Type B pancreatic cell (in vitro differentiated cells): ENCODE data around the gene ITM2A. TPM values are rescaled to one million over a fixed set of nuclear protein-coding genes. Genes with fewer than 3 reads are reported as not detected.
A peak's percentile ranks its signal among the peaks of the same experiment; 100 is the strongest.

ENCODE experiments used
- DNase-seq: peaks from one replicate; pipeline ENCODE4 v3.0.0; 2021; ENCODE audit warnings: mixed read lengths; ENCODE audit not compliant: unreplicated experiment; ENCODE audit errors: extremely low spot score
- H3K27ac Mint-ChIP-seq: 2 replicates; pipeline ENCODE4 v1.8.0; 2021; ENCODE audit warnings: mild to moderate bottlenecking, mixed read lengths
- H3K27me3 Mint-ChIP-seq: 2 replicates; pipeline ENCODE4 v1.8.0; 2021; ENCODE audit warnings: mixed read lengths
- H3K36me3 Mint-ChIP-seq: 2 replicates; pipeline ENCODE4 v1.8.0; 2021; ENCODE audit warnings: mixed read lengths
- H3K4me1 Mint-ChIP-seq: one replicate; pipeline ENCODE4 v1.8.0; 2021; ENCODE audit warnings: mixed read lengths; ENCODE audit not compliant: unreplicated experiment
- H3K4me3 Mint-ChIP-seq: 2 replicates; pipeline ENCODE4 v1.8.0; 2021; ENCODE audit warnings: mild to moderate bottlenecking, mixed read lengths
- H3K9me3 Mint-ChIP-seq: 2 replicates; pipeline ENCODE4 v1.8.0; 2021; ENCODE audit warnings: mixed read lengths
- total RNA-seq: library from RNA; stranded (reverse); gene quantifications from 2 replicates; pipeline ENCODE4 v1.2.1, GENCODE V29; 2021; ENCODE audit warnings: low replicate concordance
- TF ChIP-seq, protein P1 (sequence below): fragments of 200-600 bp; sonication (generic); conservative IDR thresholded peaks from 2 replicates; pipeline ENCODE4 v1.5.0; 2021; ENCODE audit warnings: antibody characterized with exemption, mild to moderate bottlenecking

The ITM2A gene
- total RNA-seq, 1 donor from 2014 or later: 5.9 TPM

DNA sequence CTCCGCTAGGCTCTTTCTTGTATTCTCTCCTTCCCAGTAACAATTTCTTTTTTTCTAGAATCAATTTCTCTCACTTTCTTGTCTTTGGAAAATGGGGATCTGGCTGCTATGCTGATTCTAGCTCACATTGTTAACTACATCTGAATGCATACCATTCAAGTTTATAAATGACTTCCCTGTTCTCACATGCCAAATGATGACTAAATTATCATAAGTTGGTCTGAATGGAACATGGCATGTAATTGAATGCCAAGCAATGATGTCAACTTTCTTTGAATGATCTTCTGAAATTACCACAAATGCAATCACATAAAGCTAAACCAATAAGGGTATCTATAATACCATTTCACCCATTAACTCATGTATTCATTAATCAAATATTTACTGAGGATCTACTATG, 2.7 kb upstream of the ITM2A start:
- Mint-ChIP-seq H3K4me1 (peaks cover 4% of the 10 kb centered on the region), H3K4me3 (no peak overlapping the region), H3K27me3 (peaks cover 12% of the 10 kb centered on the region), H3K9me3 (no peaks in the 10 kb centered on the region), H3K36me3 (no peaks in the 10 kb centered on the region), H3K27ac (no peak overlapping the region)
- DNase-seq: no peak
- TF ChIP-seq, protein P1, sequence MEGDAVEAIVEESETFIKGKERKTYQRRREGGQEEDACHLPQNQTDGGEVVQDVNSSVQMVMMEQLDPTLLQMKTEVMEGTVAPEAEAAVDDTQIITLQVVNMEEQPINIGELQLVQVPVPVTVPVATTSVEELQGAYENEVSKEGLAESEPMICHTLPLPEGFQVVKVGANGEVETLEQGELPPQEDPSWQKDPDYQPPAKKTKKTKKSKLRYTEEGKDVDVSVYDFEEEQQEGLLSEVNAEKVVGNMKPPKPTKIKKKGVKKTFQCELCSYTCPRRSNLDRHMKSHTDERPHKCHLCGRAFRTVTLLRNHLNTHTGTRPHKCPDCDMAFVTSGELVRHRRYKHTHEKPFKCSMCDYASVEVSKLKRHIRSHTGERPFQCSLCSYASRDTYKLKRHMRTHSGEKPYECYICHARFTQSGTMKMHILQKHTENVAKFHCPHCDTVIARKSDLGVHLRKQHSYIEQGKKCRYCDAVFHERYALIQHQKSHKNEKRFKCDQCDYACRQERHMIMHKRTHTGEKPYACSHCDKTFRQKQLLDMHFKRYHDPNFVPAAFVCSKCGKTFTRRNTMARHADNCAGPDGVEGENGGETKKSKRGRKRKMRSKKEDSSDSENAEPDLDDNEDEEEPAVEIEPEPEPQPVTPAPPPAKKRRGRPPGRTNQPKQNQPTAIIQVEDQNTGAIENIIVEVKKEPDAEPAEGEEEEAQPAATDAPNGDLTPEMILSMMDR: no peak

- H3K27me3 Mint-ChIP-seq: peaks cover 12% of the 10 kb centered on the region
- H3K36me3 Mint-ChIP-seq: no peaks in the 10 kb centered on the region
- H3K4me3 Mint-ChIP-seq: no peak overlapping the region
Observed at GRCh38 chrX:79368441-79368840, 1.3 kb upstream of the ITM2A start.

GRCh38 chrX:79367907-79368306, 773 bp upstream of the ITM2A start:
- TF ChIP-seq, protein P1: no peak
- no peak for DNase-seq
- Mint-ChIP-seq H3K27ac (no peak overlapping the region), H3K27me3 (peaks cover 12% of the 10 kb centered on the region), H3K4me1 (peaks cover 4% of the 10 kb centered on the region), H3K4me3 (peak overlapping the region; percentile 52), H3K36me3 (no peaks in the 10 kb centered on the region), H3K9me3 (no peaks in the 10 kb centered on the region)

More at GRCh38 chrX:79368441-79368840, 1.3 kb upstream of the ITM2A start:
- TF ChIP-seq, protein P1: no peak
- Mint-ChIP-seq H3K9me3 (no peaks in the 10 kb centered on the region), H3K27ac (no peak overlapping the region), H3K4me1 (peaks cover 4% of the 10 kb centered on the region)
- DNase-seq: no peak

- DNase-seq: no peak
- Mint-ChIP-seq H3K27me3 (peaks cover 12% of the 10 kb centered on the region), H3K4me1 (peaks cover 4% of the 10 kb centered on the region), H3K36me3 (no peaks in the 10 kb centered on the region), H3K4me3 (peak overlapping the region; percentile 89), H3K9me3 (no peaks in the 10 kb centered on the region), H3K27ac (peak overlapping the region; percentile 30)
- TF ChIP-seq, protein P1: no peak
Observed at GRCh38 chrX:79366556-79366872, 620 bp downstream of the ITM2A start.

DNA sequence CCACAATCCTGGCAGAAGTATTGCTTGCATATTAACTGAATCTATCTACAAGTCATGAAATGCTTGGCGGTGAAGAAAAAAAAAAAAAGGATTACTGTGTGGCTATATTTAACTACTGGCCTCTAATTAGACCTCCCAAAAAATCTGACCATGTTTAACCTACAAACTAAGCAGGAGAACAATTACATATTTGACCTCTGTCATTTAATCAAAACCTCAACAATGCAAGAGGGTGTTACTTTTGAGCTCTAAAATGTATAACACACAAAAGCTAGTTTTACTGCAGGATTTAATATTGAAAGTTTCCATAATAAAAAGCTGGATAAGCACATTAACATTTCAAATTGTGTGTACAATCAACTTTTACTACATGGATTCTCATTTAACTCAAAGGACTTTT, 1.5 kb downstream of the ITM2A start:
- peak overlapping the region; percentile 10 for H3K4me3 Mint-ChIP-seq
- H3K9me3 Mint-ChIP-seq: no peaks in the 10 kb centered on the region
- TF ChIP-seq, protein P1: no peak
- peaks cover 12% of the 10 kb centered on the region for H3K27me3 Mint-ChIP-seq
- H3K36me3 Mint-ChIP-seq: no peaks in the 10 kb centered on the region
- DNase-seq: no peak
- H3K27ac Mint-ChIP-seq: no peak overlapping the region
- peaks cover 4% of the 10 kb centered on the region for H3K4me1 Mint-ChIP-seq

GRCh38 chrX:79364306-79364705, 2.8 kb downstream of the ITM2A start:
- TF ChIP-seq, protein P1: no peak
- Mint-ChIP-seq H3K27me3 (peaks cover 12% of the 10 kb centered on the region), H3K36me3 (no peaks in the 10 kb centered on the region), H3K4me3 (no peak overlapping the region), H3K27ac (no peak overlapping the region), H3K9me3 (no peaks in the 10 kb centered on the region), H3K4me1 (peaks cover 4% of the 10 kb centered on the region)
- no peak for DNase-seq
